Right cardiac atrium (tissue), 5 donors: Measurements from ENCODE around the gene CACNA1D. TPM values are rescaled to one million over a fixed set of nuclear protein-coding genes. Genes with fewer than 3 reads are reported as not detected.

Experiments used
- ATAC-seq, 2 donors: fragments of 200-7000 bp; cut with Tn5 transposase; one replicate each; pipeline versions ENCODE4 v1.8.0 to v1.9.1; 2020; ENCODE audit warnings: moderate library complexity in 2 of 2, mild to moderate bottlenecking in 1 of 2
- DNase-seq, 3 donors: peaks; one replicate each; pipeline ENCODE4 v3.0.0-alpha.2; 2020
- H3K27ac ChIP-seq: one replicate; pipeline ENCODE4 v1.5.1; 2013; ENCODE audit warnings: mild to moderate bottlenecking, low read length, control low read depth, moderate library complexity
- H3K27me3 ChIP-seq: one replicate; pipeline ENCODE4 v1.6.1; 2013; ENCODE audit not compliant: control insufficient read depth, insufficient read depth
- H3K4me1 ChIP-seq: one replicate; pipeline ENCODE4 v1.6.1; 2013; ENCODE audit warnings: low read length; ENCODE audit not compliant: control insufficient read depth, insufficient read depth
- H3K4me3 ChIP-seq: one replicate; pipeline ENCODE4 v1.5.1; 2013; ENCODE audit warnings: low read length, control low read depth
- H3K9me3 ChIP-seq: one replicate; pipeline ENCODE4 v1.6.1; 2013; ENCODE audit warnings: low read length; ENCODE audit not compliant: control insufficient read depth
- WGBS: extraction: QIAGEN DNeasy Blood & Tissue Kit; methylation state at CpG from one replicate; pipeline ENCODE4 v1.1.7; 2013; 5-methylcytosine and 5-hydroxymethylcytosine counted together
- intact Hi-C, 4 donors: fragments of 100-400 bp; cut with DNase I; formaldehyde crosslinking; loops; one replicate each; pipeline versions ENCODE4 v1.11.0 to v1.14.0; 2022 to 2023
- polyA plus RNA-seq: library from polyadenylated mRNA; stranded (reverse); fragments of 200-250 nt; gene quantifications from one replicate; pipeline ENCODE4 v1.2.3, GENCODE V29; 2013
- total RNA-seq, 4 donors: library from RNA; stranded (reverse); fragmentation: NEBNext Ultra II Directional; extraction: Animal tissue kit (Norgen Biotek cat#: 25700); gene quantifications; one replicate each; pipeline ENCODE4 v1.2.1, GENCODE V29; 2021
- donor health status: healthy with polysubstance abuse.
- donor health status: DM: no; HTN: yes; CAD: no.
- donor health status: DM: no; HTN: no; CAD: no.
- donor health status: DM: no; HTN: yes; CAD: no; lungs with severe emphysema.
- donor health status: DM: yes; HTN: yes; CAD: no.

Gene CACNA1D
- total and polyA plus RNA-seq, 5 donors = 3.7 to 11.3 (median 10.4) TPM

GRCh38 chr3:53674582-53674981, 180.2 kb downstream of the CACNA1D start:
- ATAC-seq = peak in 1 of 2 donors; percentile 10
- no peaks in the 10 kb centered on the region for H3K27me3 ChIP-seq
- intact Hi-C loops = loop anchor here in 2 of 4 donors (2.0 to 5.0 kb wide), 2 partner anchors 33 to 34 kb away; no protein-coding TSS in a partner anchor
- H3K9me3 ChIP-seq = no peaks in the 10 kb centered on the region
- 27% methylated on average over 8 of the region's 8 CpGs for WGBS
- H3K27ac ChIP-seq = peak overlapping the region; percentile 71
- no peak for DNase-seq
- no peaks in the 10 kb centered on the region for H3K4me1 ChIP-seq
- H3K4me3 ChIP-seq = no peak overlapping the region

- Histone ChIP-seq H3K9me3 (no peaks in the 10 kb centered on the region), H3K4me3 (no peak overlapping the region), H3K4me1 (peaks cover 3% of the 10 kb centered on the region), H3K27ac (peak overlapping the region; percentile 71), H3K27me3 (no peaks in the 10 kb centered on the region)
- intact Hi-C loops = loop anchor here in 1 of 4 donors (2.0 kb wide), 1 partner anchor 34 kb away; no protein-coding TSS in a partner anchor
- ATAC-seq = peak; percentile 72 to 81
- WGBS = 40% methylated on average over 15 of the region's 15 CpGs
- DNase-seq = peak; percentile 25 to 70 (median 66)
These were observed 180.7 kb downstream of the CACNA1D start for GRCh38 chr3:53675022-53675697.

- DNase-seq (peak; percentile 27 to 73 (median 70)), ATAC-seq (peak; percentile 53 to 58)
- intact Hi-C loops = loop anchor here in 1 of 4 donors (2.0 kb wide), 1 partner anchor 33 kb away; no protein-coding TSS in a partner anchor
- Histone ChIP-seq H3K27me3 (no peaks in the 10 kb centered on the region), H3K9me3 (no peaks in the 10 kb centered on the region), H3K4me3 (no peak overlapping the region), H3K27ac (peak overlapping the region; percentile 75), H3K4me1 (peaks cover 5% of the 10 kb centered on the region)
- WGBS = 46% methylated on average over 11 of the region's 11 CpGs
These were observed 181.5 kb downstream of the CACNA1D start for GRCh38 chr3:53675942-53676341.

- Histone ChIP-seq H3K4me1 (peaks cover 5% of the 10 kb centered on the region), H3K27ac (no peak overlapping the region), H3K27me3 (no peaks in the 10 kb centered on the region), H3K4me3 (no peak overlapping the region), H3K9me3 (no peaks in the 10 kb centered on the region)
- WGBS = 36% methylated on average over 4 of the region's 4 CpGs
- no peak for DNase-seq
- intact Hi-C loops = no loop called here
- peak; percentile 23 to 39 for ATAC-seq
These were observed 183.0 kb downstream of the CACNA1D start for GRCh38 chr3:53677413-53677812.

GRCh38 chr3:53680028-53680427, 185.6 kb downstream of the CACNA1D start:
- peak; percentile 66 to 89 (median 87) for DNase-seq
- H3K27me3 ChIP-seq = no peaks in the 10 kb centered on the region
- H3K9me3 ChIP-seq = no peaks in the 10 kb centered on the region
- ATAC-seq = peak; percentile 22 to 28
- peak overlapping the region; percentile 48 for H3K27ac ChIP-seq
- 15% methylated on average over 6 of the region's 6 CpGs for WGBS
- H3K4me1 ChIP-seq = peaks cover 8% of the 10 kb centered on the region
- intact Hi-C loops = no loop called here
- no peak overlapping the region for H3K4me3 ChIP-seq

- ATAC-seq = peak in 1 of 2 donors; percentile 18
- no peaks in the 10 kb centered on the region for H3K27me3 ChIP-seq
- no peaks in the 10 kb centered on the region for H3K9me3 ChIP-seq
- no peak overlapping the region for H3K4me3 ChIP-seq
- intact Hi-C loops = no loop called here
- H3K4me1 ChIP-seq = peaks cover 8% of the 10 kb centered on the region
- 29% methylated on average over 3 of the region's 3 CpGs for WGBS
- DNase-seq = no peak
- H3K27ac ChIP-seq = peak overlapping the region; percentile 45
These were observed 188.4 kb downstream of the CACNA1D start for GRCh38 chr3:53682807-53683206.

GRCh38 chr3:53688066-53688465, 193.7 kb downstream of the CACNA1D start:
- intact Hi-C loops = no loop called here
- ATAC-seq (no peak), DNase-seq (no peak)
- Histone ChIP-seq H3K9me3 (no peaks in the 10 kb centered on the region), H3K4me3 (no peak overlapping the region), H3K27ac (no peak overlapping the region), H3K4me1 (peaks cover 1% of the 10 kb centered on the region), H3K27me3 (no peaks in the 10 kb centered on the region)
- 81% methylated on average over 6 of the region's 6 CpGs for WGBS

- Histone ChIP-seq H3K4me3 (no peak overlapping the region), H3K4me1 (no peaks in the 10 kb centered on the region), H3K27me3 (no peaks in the 10 kb centered on the region), H3K27ac (no peak overlapping the region), H3K9me3 (no peaks in the 10 kb centered on the region)
- 35% methylated on average over 5 of the region's 5 CpGs for WGBS
- intact Hi-C loops = no loop called here
- DNase-seq = no peak
- ATAC-seq = peak in 1 of 2 donors; percentile 35
These were observed 194.6 kb downstream of the CACNA1D start for GRCh38 chr3:53688989-53689388.

- no peaks in the 10 kb centered on the region for H3K27me3 ChIP-seq
- ATAC-seq = no peak
- no peak for DNase-seq
- no peak overlapping the region for H3K4me3 ChIP-seq
- intact Hi-C loops = no loop called here
- no peak overlapping the region for H3K27ac ChIP-seq
- WGBS = 76% methylated on average over 2 of the region's 2 CpGs
- H3K4me1 ChIP-seq = no peaks in the 10 kb centered on the region
- H3K9me3 ChIP-seq = no peaks in the 10 kb centered on the region
These were observed 195.3 kb downstream of the CACNA1D start for GRCh38 chr3:53689681-53690080.

- H3K27ac ChIP-seq = no peak overlapping the region
- intact Hi-C loops = no loop called here
- no peaks in the 10 kb centered on the region for H3K4me1 ChIP-seq
- H3K27me3 ChIP-seq = no peaks in the 10 kb centered on the region
- no peak overlapping the region for H3K4me3 ChIP-seq
- H3K9me3 ChIP-seq = no peaks in the 10 kb centered on the region
- no peak for ATAC-seq
- no peak for DNase-seq
- 82% methylated on average over 7 of the region's 7 CpGs for WGBS
These were observed 196.1 kb downstream of the CACNA1D start for GRCh38 chr3:53690521-53690920.

- no peak overlapping the region for H3K4me3 ChIP-seq
- H3K27ac ChIP-seq = no peak overlapping the region
- DNase-seq (no peak), ATAC-seq (no peak)
- H3K9me3 ChIP-seq = no peaks in the 10 kb centered on the region
- 92% methylated on average over 2 of the region's 2 CpGs for WGBS
- H3K27me3 ChIP-seq = no peaks in the 10 kb centered on the region
- intact Hi-C loops = no loop called here
- no peaks in the 10 kb centered on the region for H3K4me1 ChIP-seq
These were observed 196.9 kb downstream of the CACNA1D start for GRCh38 chr3:53691349-53691748.
